OCI-LY7 (cell line): ENCODE data around the gene NOP10. TPM values are rescaled to one million over a fixed set of nuclear protein-coding genes. Genes with fewer than 3 reads are reported as not detected.

Experiments used
- BruUV-seq: library from RNA; stranded (reverse); fragments of 400-500 nt; replicated peaks from 2 replicates; lab custom pipeline; 2021; lab: Mats Ljungman, UMichigan
- CTCF ChIA-PET: fragments of 300-600 bp; sonication (Branson Sonifier 250); formaldehyde crosslinking; loops from one replicate; lab custom pipeline; 2022; ENCODE audit warnings: antibody characterized with exemption; ENCODE audit not compliant: unreplicated experiment; lab: Charles Lee
- POLR2A ChIA-PET: fragments of 300-600 bp; sonication (Branson Sonifier 250); formaldehyde crosslinking; loops from one replicate; lab custom pipeline; 2022; ENCODE audit warnings: antibody characterized with exemption; lab: Charles Lee
- DNase-seq: peaks from one replicate; pipeline ENCODE4 v3.0.0-alpha.2; 2015; ENCODE audit warnings: low spot score
- H2AFZ ChIP-seq: fragments of 200-600 bp; sonication (generic), shearing (Covaris generic); 2 replicates; pipeline ENCODE4 v1.6.1; 2014; ENCODE audit warnings: mild to moderate bottlenecking, antibody characterized with exemption, low read length, moderate library complexity
- H3K27ac ChIP-seq: fragments of 200-600 bp; sonication (generic); 2 replicates; pipeline ENCODE4 v1.5.1; 2014; ENCODE audit warnings: mixed run types, low read depth, mild to moderate bottlenecking, moderate library complexity, low read length, inconsistent platforms; ENCODE audit not compliant: poor library complexity, severe bottlenecking
- H3K36me3 ChIP-seq: fragments of 200-600 bp; sonication (generic); 2 replicates; pipeline ENCODE4 v1.6.1; 2014; ENCODE audit warnings: mild to moderate bottlenecking, antibody characterized with exemption, low read length, moderate library complexity, mixed read lengths; ENCODE audit not compliant: insufficient read depth
- H3K4me1 ChIP-seq: fragments of 200-600 bp; sonication (generic); 2 replicates; pipeline ENCODE4 v1.5.1; 2014; ENCODE audit warnings: mild to moderate bottlenecking, low read length; ENCODE audit not compliant: insufficient read depth, poor library complexity, severe bottlenecking
- H3K4me2 ChIP-seq: fragments of 200-600 bp; sonication (generic); 2 replicates; pipeline ENCODE4 v1.6.1; 2014; ENCODE audit warnings: mild to moderate bottlenecking, low read length
- H3K4me3 ChIP-seq: fragments of 200-600 bp; sonication (generic); 2 replicates; pipeline ENCODE4 v1.5.1; 2014; ENCODE audit warnings: mild to moderate bottlenecking, low read depth, low read length; ENCODE audit not compliant: poor library complexity, severe bottlenecking
- H3K79me2 ChIP-seq: fragments of 200-600 bp; sonication (generic); 2 replicates; pipeline ENCODE4 v1.6.1; 2016; ENCODE audit warnings: low read depth, mild to moderate bottlenecking, low read length, moderate library complexity, mixed read lengths; ENCODE audit not compliant: insufficient read depth
- H3K9me2 ChIP-seq: fragments of 200-600 bp; sonication (generic); 2 replicates; pipeline ENCODE4 v1.6.1; 2016; ENCODE audit warnings: mild to moderate bottlenecking, low read length, mixed read lengths; ENCODE audit not compliant: insufficient read depth
- H3K9me3 ChIP-seq: fragments of 200-600 bp; sonication (generic); 2 replicates; pipeline ENCODE4 v1.6.1; 2014; ENCODE audit warnings: mild to moderate bottlenecking, mixed run types, low read length, mixed read lengths
- H4K20me1 ChIP-seq: fragments of 200-600 bp; sonication (generic); 2 replicates; pipeline ENCODE4 v1.6.1; 2014; ENCODE audit warnings: mild to moderate bottlenecking, antibody characterized with exemption, low read length, moderate library complexity, mixed read lengths; ENCODE audit not compliant: insufficient read depth
- CTCF ChIP-seq: fragments of 200-600 bp; sonication (generic); conservative IDR thresholded peaks from 2 replicates; pipeline ENCODE4 v1.5.1; 2014; ENCODE audit warnings: mild to moderate bottlenecking, antibody characterized with exemption, low read length, moderate library complexity, mixed read lengths
- EZH2phosphoT487 ChIP-seq: fragments of 200-600 bp; sonication (generic); IDR thresholded peaks from 2 replicates; pipeline ENCODE4 v1.6.1; 2018; ENCODE audit warnings: low read depth, borderline replicate concordance, mild to moderate bottlenecking, mixed run types, antibody characterized with exemption, low read length, moderate library complexity, mixed read lengths
- intact Hi-C: fragments of 100-400 bp; cut with micrococcal nuclease; formaldehyde crosslinking; loops from one replicate; pipeline ENCODE4 v1.10.0; 2022; ENCODE audit not compliant: unreplicated experiment
- total RNA-seq, 2 experiments: library from RNA; depleted of rRNA in 1 of 2; stranded (reverse); fragments of >200 nt in 1 of 2; shearing (Covaris generic) in 1 of 2; gene quantifications; 2 replicates each; pipeline ENCODE4 v1.2.3, GENCODE V29; 2014 to 2022

NOP10 gene
- total RNA-seq, 2 experiments from 2014 or later = 130 to 191 TPM

GRCh38 chr15:34314491-34315490 lies 28.1 kb downstream of the NOP10 start:
- Histone ChIP-seq H4K20me1 (no peaks in the 10 kb centered on the region), H2AFZ (no peak overlapping the region), H3K4me3 (no peak overlapping the region), H3K9me2 (no peaks in the 10 kb centered on the region), H3K4me2 (no peak overlapping the region), H3K79me2 (no peaks in the 10 kb centered on the region), H3K4me1 (peaks cover 7% of the 10 kb centered on the region), H3K9me3 (no peaks in the 10 kb centered on the region), H3K27ac (no peak overlapping the region), H3K36me3 (no peaks in the 10 kb centered on the region)
- BruUV-seq = no TSS peak
- intact Hi-C loops = no loop called here
- POLR2A ChIA-PET = interaction anchor here (0.7 to 0.9 kb wide), 2 partner anchors 13 to 15 kb away, joined by 3 to 4 read pairs; no protein-coding TSS in a partner anchor
- TF ChIP-seq CTCF (no peak), EZH2phosphoT487 (no peak)
- CTCF ChIA-PET = no interaction called here
- no peak for DNase-seq

DNA sequence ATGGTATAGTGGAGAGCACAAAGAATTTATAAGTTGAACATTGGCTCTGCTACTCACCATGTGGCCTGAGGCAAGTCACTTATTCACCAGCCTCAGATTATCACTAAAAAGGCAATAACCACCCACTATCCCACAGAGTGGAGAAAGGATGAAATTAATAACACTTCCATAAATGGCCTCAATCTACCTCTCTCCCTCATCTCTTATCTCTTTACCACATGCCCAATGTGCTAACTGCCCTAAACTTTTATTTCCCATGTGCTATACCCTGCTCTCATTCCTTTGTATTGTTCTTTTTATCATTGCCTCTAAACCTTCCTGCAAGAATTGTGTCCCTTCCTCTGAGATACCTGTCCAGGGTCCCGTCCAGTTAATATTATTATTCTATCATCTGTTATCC lies 31.4 kb downstream of the NOP10 start:
- Histone ChIP-seq H3K4me1 (no peaks in the 10 kb centered on the region), H2AFZ (no peak overlapping the region), H3K79me2 (no peaks in the 10 kb centered on the region), H3K36me3 (no peaks in the 10 kb centered on the region), H4K20me1 (no peaks in the 10 kb centered on the region), H3K4me3 (no peak overlapping the region), H3K9me3 (no peaks in the 10 kb centered on the region), H3K4me2 (no peak overlapping the region), H3K9me2 (no peaks in the 10 kb centered on the region), H3K27ac (no peak overlapping the region)
- intact Hi-C loops = no loop called here
- CTCF ChIA-PET = no interaction called here
- no peak for DNase-seq
- TF ChIP-seq CTCF = no peak
- TF ChIP-seq EZH2phosphoT487 = no peak
- no TSS peak for BruUV-seq
- POLR2A ChIA-PET = no interaction called here

DNA sequence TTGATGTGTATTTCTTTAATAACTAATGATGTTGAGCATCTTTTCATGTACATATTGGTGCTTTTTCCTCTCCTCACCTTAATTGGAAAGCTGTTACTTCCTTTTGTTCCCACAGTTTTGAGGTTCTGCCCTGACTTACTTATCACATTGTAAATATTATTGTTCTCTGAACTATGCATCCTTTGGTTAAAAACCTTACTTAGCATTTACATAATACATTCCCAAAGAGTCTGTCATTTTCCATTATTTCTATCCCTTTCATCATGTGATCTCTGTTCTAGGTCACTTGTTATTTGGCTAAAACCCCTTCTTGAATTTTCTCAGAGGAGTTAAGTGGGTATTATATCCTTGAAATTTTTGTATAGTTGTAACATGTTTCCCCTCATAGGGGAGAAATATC lies 38.3 kb downstream of the NOP10 start:
- POLR2A ChIA-PET = interaction anchor here (0.5 kb wide), 1 partner anchor 82 kb away, joined by 4 read pairs; no protein-coding TSS in a partner anchor
- intact Hi-C loops = no loop called here

More for the DNA sequence above, 38.3 kb downstream of the NOP10 start:
- Histone ChIP-seq H3K27ac (no peak overlapping the region), H2AFZ (no peak overlapping the region), H3K9me2 (no peaks in the 10 kb centered on the region), H3K79me2 (no peaks in the 10 kb centered on the region), H3K4me3 (no peak overlapping the region), H3K9me3 (no peaks in the 10 kb centered on the region), H4K20me1 (no peaks in the 10 kb centered on the region), H3K4me1 (no peaks in the 10 kb centered on the region), H3K4me2 (no peak overlapping the region), H3K36me3 (no peaks in the 10 kb centered on the region)
- DNase-seq = no peak
- CTCF ChIA-PET = no interaction called here
- TF ChIP-seq EZH2phosphoT487 (no peak), CTCF (no peak)
- no TSS peak for BruUV-seq
